Activated CD8-positive, alpha-beta memory T cell treated with anti-CD3 and anti-CD28 coated beads for 24 hours (primary cell): ENCODE data around the gene TAF15.

Source experiments
- DNase-seq: peaks from one replicate; pipeline ENCODE4 v3.0.0-alpha.2; 2020

Gene TAF15

DNA sequence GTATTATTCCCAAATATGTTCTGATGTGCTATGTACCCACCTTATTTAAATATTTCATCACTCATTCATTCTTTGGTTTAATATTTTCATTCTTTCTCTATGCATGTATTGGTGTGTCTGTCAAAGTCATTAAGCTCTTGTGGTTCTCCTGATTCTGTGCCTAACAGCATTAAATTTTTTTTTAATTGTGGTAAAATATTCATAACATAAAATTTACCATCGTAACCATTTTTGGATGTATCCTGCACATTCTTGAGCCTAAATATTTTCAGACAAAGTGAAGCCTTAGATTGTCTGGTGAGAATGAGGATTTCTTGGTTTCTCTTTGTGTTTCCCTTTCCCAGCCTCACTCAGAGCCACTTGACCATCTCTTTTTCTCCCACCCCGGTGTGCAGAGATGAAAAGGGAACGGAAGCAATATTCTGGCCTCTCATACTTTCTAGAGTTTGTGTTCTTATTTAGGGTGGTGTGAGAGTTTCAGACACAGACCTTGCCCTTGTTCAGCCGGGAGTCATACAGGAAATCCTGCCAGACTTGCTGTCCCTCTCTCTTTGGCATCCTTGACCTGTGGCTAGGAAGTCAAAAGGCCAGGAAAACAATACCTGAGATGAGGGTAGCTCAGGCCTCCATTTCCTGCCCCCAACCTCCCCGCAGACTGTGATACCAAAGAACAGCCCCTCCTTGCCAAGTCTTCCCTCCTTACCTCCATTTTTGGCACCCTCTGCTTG is 66.0 kb downstream of the TAF15 start:
- no peak for DNase-seq

DNA sequence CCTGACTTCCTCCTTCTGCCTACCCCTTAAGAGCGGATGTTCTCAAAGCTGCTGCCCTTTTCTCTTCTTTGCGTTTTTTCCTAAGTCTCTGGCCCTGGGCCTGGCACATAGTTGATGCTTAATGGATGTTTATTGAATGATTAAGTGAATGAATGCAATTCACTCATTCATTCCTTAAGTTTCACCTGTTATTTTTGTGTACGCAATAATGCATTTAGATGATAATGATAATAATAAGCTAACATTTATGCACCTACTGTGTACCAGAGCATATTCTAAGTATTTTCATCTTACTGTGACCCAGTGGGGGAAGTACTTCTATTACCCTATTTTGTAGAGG is 66.5 kb downstream of the TAF15 start:
- DNase-seq = no peak

DNA sequence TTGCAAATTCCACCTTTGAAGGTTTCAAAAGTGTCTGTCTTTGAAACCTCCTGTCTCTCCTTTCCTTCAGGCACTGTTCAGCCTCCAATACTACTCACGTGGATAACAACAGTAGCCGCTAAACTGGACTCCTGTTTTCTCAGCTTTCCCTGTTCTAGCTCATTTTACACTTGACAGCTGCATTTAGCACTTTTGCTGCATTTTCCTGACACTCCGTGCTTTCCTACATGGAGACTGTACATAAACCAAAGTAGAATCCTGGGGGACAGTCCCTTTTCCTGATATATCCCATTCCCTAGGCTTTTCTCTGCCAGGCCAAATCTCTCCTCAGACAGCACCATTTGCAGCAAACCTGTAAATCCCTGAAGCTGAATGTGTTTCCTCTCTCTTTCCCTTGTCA is 67.2 kb downstream of the TAF15 start:
- DNase-seq = no peak

DNA sequence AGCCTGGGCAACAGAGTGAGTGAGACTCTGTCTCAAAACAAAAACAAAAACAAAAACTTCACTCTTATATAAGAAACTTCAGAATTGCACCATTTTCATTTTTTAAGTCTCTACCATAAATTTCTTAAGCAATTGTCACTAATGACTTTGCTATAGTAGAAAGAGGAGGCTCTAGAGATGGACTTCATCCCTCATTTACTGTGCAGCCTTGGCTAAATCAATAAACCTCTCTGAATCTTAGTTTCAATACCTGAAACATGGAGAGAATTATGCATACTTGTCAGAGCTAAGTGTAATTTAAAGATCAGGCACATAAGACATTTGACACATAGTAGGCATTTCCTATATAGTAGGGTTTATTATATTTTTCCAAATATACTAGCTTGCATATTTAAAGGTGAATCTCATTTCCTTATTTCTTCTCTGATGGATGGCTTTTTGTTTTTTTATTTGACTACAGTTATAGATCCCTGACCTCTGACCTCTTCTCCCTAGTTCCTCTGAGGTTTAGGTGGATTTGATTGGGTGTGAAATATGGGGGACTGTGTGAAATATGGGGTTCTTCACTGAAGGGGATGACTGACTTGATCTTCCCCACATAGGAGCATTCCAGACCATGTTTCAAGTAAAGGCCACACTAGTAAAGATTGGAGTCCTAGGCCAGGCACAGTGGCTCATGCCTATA is 68.2 kb downstream of the TAF15 start:
- no peak for DNase-seq

DNA sequence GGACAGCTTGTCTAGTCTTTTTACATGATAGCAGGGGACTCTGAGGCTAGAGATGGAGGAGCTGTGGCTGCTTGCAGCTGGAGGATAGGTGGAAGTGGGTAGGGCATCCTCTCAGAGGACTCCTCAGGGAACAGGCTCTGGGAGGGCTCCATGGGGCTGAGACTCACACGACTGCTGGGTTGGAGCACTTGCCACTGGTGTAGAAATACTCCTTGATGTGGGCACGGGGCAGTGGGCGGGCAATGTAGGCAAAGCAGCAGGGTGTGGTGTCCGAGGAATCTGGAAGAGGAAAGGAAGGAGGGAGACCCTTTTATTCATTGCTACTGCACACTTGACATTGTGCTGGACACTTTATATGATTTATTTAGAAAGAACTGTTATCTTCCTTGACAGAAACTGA is 69.1 kb downstream of the TAF15 start:
- DNase-seq = no peak

DNA sequence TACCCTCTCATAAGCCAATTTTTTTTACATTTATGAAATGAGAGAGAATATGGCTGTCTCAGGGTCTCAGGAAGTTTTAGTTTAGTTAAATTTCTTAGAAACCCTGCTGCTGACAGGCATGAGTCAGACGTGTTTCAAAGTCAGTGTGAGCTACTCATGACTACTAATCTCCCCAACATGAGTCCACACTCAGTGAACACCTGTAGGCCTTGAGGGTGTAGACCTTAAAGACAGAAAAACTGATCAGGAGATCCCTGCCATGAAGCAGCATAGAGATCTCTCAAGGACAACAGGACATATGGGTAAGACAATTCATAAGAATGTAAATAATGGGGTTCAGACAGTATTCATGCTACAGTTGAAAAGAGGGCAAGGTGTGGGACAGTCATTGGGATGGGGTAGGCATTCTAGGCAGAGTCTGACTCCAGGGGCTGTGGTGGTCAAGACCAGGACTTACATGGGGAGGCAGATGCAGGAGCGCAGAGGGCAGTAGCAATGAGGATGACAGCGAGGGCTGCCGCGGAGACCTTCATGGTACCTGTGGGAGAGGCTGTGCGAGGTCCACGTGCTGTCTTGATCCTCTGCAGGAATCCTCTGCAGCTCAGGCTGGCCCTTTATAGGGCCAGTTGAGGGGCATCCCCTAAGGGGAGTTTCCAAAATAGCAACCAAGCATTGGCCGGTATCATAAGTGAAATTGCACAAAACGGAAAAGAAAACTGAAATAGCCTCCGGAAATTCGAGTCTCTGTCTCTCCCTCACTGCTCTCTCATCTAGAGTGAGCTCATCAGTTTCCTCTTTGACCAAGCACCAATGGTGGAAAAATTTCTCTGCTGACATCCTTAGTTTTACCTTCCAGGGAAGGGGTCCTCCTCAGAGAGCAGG is 70.7 kb downstream of the TAF15 start, which contains the start of gene CCL5:
Gene CCL5, minus strand, starts transcription at position 588 of the 882 bp plus-strand sequence.
- DNase-seq = peak; percentile 82

DNA sequence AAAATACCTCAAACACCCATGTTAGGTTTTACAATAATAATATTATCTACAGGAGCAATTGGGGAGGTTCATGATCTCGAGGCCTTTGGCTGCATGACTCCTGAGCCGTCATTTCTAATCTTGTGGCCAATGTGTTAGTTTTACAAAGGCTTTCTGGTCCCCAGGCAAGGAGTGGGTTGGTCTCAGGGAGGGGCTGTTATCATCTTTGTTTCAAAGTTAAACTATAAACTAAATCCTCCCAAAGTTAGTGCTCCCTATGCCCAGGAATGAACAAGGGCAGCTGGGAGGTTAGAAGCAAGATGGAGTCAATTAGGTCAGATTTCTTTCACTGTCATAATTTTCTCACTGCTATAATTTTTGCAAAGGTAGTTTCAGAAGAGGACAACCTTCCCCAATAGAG is 80.0 kb downstream of the TAF15 start:
- DNase-seq = no peak

DNA sequence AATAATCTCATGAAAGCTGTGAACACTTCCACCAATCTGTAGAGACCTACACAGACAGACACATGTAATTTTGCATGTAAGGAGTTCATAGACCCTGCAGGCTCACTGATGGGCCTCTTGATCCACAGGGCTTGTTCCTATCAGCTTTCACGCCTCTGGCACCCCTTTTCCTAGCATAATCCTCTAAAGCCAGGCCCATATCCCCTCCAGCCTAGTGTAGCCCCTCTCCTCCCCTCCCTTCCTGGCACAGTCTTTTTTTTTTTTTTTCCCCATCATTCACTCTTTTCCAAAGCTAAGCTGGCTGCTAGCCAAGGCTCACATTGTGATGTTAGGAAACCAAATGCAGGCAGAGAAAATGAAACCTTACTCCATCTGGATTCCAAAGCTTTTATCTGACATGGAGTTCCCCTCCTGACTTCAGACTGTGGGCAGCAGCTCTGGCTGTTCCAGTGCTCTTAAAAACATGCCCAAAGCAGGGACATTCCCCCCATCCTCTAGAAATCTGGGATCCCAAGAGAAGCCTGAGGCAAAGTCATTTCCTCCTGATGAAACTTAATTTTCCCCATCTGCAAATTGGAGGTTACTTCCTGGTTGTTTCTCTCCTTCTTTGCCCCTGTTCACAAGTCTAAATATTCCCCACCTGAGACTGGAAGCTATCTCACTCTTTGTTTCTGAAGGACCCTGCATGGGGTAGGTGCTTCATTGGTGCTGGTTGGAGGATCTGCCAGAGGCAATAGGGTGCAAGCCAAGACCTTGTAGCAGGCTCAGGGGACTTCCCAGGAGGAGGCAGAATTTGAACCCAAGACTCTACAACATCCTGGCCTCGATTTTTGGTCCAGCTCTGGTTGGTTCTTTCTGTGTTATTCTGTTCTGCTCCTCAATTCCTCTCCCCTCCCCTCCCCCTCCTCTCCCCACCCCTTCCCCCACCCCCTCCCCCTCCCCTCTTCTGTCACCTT is 80.8 kb downstream of the TAF15 start:
- no peak for DNase-seq

DNA sequence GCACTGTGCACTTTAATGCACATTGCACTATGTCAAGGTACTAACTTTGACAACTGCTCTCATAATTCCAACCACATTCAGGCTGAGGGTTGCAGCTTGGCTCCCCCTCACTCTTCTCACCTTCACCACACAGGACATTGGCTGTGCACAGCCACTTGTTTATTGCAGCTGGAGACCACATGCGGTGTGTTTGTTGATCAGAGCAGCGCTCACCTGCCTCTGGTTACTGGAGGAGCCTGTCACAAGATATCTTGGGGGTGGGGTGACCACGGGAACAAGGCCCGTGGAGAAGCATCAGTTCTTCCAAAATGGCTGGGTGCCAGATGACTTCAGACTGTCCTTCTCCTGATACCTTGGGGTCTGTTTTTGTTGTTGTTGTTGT is 81.5 kb downstream of the TAF15 start:
- DNase-seq = no peak

DNA sequence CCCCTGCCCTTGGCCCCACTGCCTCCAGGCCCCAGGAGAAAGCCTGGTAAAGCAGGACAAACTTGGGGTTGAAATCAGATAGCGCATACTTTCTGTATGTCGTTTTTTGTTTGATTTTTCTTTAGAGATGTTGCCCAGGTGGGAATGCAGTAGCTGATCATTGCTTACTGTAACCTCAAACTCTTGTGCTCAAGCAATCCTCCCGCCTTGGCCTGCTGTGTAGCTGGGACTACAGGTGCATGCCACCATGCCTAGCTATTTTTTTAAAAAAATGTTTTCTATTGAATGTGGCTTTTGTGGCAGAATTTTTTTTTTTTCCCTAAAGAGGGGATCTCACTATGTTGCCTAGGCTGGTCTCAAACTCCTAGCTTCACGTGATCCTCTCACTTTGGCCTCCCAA is 82.0 kb downstream of the TAF15 start:
- no peak for DNase-seq

DNA sequence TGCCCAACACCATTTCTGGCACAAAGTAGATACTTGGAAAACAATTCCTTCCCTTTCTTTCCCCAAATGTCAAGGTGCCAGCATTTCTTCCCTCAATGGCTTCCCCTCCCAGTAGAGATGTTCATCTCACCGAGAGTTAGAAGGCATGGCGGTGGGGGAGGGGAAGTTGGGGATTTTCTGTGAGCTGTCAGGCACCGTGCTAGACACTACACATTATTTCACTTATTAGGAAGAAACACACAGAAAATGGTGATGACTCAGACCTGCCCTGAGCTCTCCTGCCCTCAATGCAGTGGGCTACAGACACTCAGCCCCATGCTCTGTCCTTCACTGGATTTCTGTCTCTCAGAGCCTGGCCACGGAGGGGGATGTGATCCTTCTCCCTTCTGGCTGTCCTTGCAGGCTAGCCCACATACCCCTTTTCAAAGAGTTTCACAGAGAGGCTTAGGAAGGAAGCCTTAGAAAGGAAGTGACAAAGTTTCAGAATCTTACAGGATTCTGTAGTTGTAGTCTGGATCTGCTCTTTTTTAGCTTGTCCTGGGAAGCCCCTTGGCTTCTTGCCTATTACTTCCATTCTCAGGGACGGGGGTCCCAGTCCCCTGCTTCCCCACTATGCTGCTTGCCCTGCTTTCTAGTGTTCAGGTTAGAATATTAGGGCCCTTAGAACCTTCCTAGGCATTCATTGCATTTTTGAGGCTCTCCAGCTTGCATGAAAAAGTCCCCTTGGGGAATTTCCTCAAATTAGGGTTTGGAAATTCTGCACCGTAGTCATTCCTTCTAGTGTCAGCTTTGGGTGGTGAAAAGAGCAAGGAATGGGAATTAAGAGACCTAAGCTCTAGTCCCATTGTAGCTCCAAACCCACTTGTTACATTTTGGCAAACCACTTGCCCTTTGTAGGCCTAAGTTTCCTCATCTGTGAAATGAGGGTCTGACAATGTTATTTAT is 83.1 kb downstream of the TAF15 start:
- peak; percentile 85 for DNase-seq

DNA sequence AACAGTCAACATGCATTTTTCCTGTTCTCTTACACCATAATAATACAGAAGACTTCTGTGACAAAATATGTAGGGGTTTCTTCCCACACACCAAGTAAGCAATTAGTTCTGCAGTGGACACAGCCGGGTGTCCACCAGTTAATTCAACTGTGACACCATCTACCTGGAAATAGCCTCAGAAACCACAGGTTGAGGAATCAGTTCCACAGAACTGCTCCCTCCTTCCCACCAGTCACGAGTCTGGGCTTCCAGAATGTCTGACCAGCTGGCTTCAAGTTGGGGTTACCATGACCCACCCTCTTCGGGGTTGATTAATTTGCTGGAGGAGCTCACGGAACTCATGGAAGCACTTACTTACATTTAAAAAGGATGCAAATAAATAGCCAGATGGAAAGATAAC is 84.5 kb downstream of the TAF15 start:
- no peak for DNase-seq

DNA sequence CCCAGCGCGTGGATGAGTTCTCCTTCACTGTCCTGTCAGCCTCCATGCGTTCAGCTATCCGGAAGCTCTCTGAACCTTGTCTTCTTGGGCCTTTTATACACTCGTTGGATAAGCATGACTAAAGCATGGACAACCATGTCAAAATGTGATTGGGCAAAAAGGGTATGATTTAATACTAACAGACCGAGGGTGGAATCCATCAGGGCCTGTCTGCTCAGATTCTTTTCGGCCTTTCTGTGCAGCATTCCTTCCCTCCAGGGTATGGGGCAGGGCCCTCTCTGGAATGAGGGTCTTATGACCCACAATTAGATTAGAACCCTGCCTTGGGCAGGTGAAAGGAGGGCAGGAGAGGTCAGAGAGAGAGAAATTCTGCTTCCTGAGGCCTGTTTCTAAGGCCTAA is 84.9 kb downstream of the TAF15 start:
- DNase-seq = no peak

DNA sequence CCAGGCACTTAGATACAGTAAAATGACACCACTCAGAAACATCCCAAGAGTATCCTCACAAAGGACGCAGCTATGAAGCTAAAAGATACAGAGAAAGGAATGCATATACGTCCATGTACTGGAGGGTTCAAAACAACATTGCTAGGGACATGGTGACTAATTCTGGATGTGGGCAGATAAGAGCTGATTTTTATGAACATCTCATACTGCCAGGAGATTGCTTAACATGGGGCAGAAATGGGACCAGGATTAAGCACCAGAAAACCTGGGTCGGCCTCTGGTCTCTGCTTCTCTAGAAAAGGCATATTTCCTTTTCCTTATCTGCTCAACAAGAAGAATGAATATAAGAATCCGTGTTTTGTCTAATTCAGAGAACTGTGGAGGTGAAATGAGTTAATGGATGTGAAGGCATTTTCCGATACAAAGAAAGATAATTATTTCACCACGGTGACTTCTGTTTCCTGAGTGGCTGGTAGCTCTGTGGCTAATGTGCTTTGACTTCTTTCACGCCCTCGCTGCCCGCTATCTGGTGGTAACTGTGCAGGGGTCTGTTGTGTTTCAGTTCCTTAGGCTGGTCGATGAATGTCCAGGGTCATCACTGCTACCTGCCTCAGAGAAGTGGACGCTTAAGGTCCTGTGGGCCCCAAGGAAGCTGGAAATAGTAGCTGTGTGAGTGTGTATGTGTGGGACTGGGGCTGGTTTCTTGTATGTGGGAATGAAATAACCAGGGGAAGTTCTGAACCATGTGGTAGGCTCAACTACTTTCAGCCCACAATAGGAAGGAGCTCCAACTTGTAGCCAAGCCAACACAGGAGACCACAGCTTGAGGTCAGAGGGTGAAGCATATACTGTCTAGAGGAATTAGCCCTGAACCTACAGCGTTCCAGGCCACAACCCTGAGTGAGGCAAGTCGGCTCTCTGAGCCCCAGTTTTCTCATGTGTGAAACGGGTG is 86.6 kb downstream of the TAF15 start:
- DNase-seq = peak; percentile 78
